ENCODE results near the gene SSTR5.

Gene SSTR5

GRCh38 chr16:1027501-1027815, 45.1 kb upstream of the SSTR5 start:
- no peak overlapping the region for H3K4me3 ChIP-seq (ENCODE audit: low read depth, low read length)
- no peak for DNase-seq (ENCODE audit: low read depth)
- TF ChIP-seq MAX (IDR thresholded peaks at IDR 0.05; ENCODE audit: low read depth, low read length) (no peak), POLR2A (IDR thresholded peaks at IDR 0.05; ENCODE audit: extremely low read depth, insufficient read length) (no peak), MYC (IDR thresholded peaks at IDR 0.05; ENCODE audit: low read depth, low read length) (no peak), CTCF (IDR thresholded peaks at IDR 0.05; ENCODE audit: low read depth, low read length) (no peak)

- TF ChIP-seq POLR2A (IDR thresholded peaks at IDR 0.05; ENCODE audit: extremely low read depth, insufficient read length) (no peak), MYC (IDR thresholded peaks at IDR 0.05; ENCODE audit: low read depth, low read length) (no peak), MAX (IDR thresholded peaks at IDR 0.05; ENCODE audit: low read depth, low read length) (no peak), CTCF (IDR thresholded peaks at IDR 0.05; ENCODE audit: low read depth, low read length) (no peak)
- no peak overlapping the region for H3K4me3 ChIP-seq (ENCODE audit: low read depth, low read length)
- no peak for DNase-seq (ENCODE audit: low read depth)
Measured at GRCh38 chr16:1028056-1028455, 44.5 kb upstream of the SSTR5 start.

- DNase-seq (ENCODE audit: low read depth), result no peak
- no peak for TF ChIP-seq CTCF (IDR thresholded peaks at IDR 0.05; ENCODE audit: low read depth, low read length)
- no peak for TF ChIP-seq MYC (IDR thresholded peaks at IDR 0.05; ENCODE audit: low read depth, low read length)
- TF ChIP-seq POLR2A (IDR thresholded peaks at IDR 0.05; ENCODE audit: extremely low read depth, insufficient read length), result no peak
- no peak for TF ChIP-seq MAX (IDR thresholded peaks at IDR 0.05; ENCODE audit: low read depth, low read length)
- no peak overlapping the region for H3K4me3 ChIP-seq (ENCODE audit: low read depth, low read length)
Measured at GRCh38 chr16:1028524-1029258, 43.9 kb upstream of the SSTR5 start.

GRCh38 chr16:1029259-1029545, 43.3 kb upstream of the SSTR5 start:
- TF ChIP-seq MAX (IDR thresholded peaks at IDR 0.05; ENCODE audit: low read depth, low read length) (no peak), CTCF (IDR thresholded peaks at IDR 0.05; ENCODE audit: low read depth, low read length) (no peak), MYC (IDR thresholded peaks at IDR 0.05; ENCODE audit: low read depth, low read length) (no peak), POLR2A (IDR thresholded peaks at IDR 0.05; ENCODE audit: extremely low read depth, insufficient read length) (no peak)
- H3K4me3 ChIP-seq (ENCODE audit: low read depth, low read length), result no peak overlapping the region
- no peak for DNase-seq (ENCODE audit: low read depth)

GRCh38 chr16:1030473-1030901, 42.1 kb upstream of the SSTR5 start:
- TF ChIP-seq MYC (IDR thresholded peaks at IDR 0.05; ENCODE audit: low read depth, low read length) (no peak), MAX (IDR thresholded peaks at IDR 0.05; ENCODE audit: low read depth, low read length) (no peak), CTCF (IDR thresholded peaks at IDR 0.05; ENCODE audit: low read depth, low read length) (no peak), POLR2A (IDR thresholded peaks at IDR 0.05; ENCODE audit: extremely low read depth, insufficient read length) (no peak)
- DNase-seq (ENCODE audit: low read depth), result no peak
- no peak overlapping the region for H3K4me3 ChIP-seq (ENCODE audit: low read depth, low read length)
